Endothelial cell (in vitro differentiated cells): ENCODE results near the gene GRAMD1A. TPM values are rescaled to one million over a fixed set of nuclear protein-coding genes. Genes with fewer than 3 reads are reported as not detected.

ENCODE experiments used
- DNase-seq: peaks from one replicate; pipeline ENCODE4 v3.0.0; 2021; ENCODE audit warnings: low spot score
- H3K27ac Mint-ChIP-seq: one replicate; pipeline ENCODE4 v1.8.0; 2021; ENCODE audit warnings: mixed read lengths, inconsistent platforms; ENCODE audit not compliant: unreplicated experiment
- H3K27me3 Mint-ChIP-seq: one replicate; pipeline ENCODE4 v1.8.0; 2021; ENCODE audit warnings: mild to moderate bottlenecking, moderate library complexity, mixed read lengths, inconsistent platforms; ENCODE audit not compliant: unreplicated experiment
- H3K36me3 Mint-ChIP-seq: one replicate; pipeline ENCODE4 v1.8.0; 2021; ENCODE audit warnings: mild to moderate bottlenecking, low read depth, mixed read lengths, inconsistent platforms; ENCODE audit not compliant: unreplicated experiment
- H3K4me1 Mint-ChIP-seq: one replicate; pipeline ENCODE4 v1.8.0; 2021; ENCODE audit warnings: mild to moderate bottlenecking, mixed read lengths, inconsistent platforms; ENCODE audit not compliant: unreplicated experiment
- H3K4me3 Mint-ChIP-seq: one replicate; pipeline ENCODE4 v1.8.0; 2021; ENCODE audit warnings: mild to moderate bottlenecking, mixed read lengths, inconsistent platforms; ENCODE audit not compliant: unreplicated experiment
- H3K9me3 Mint-ChIP-seq: one replicate; pipeline ENCODE4 v1.8.0; 2021; ENCODE audit warnings: mixed read lengths, inconsistent platforms; ENCODE audit not compliant: unreplicated experiment
- total RNA-seq: library from RNA; stranded (reverse); fragmentation: NEBNext Ultra II Directional; extraction: Animal tissue kit (Norgen Biotek cat#: 25700); gene quantifications from one replicate; pipeline ENCODE4 v1.2.1, GENCODE V29; 2021; ENCODE audit not compliant: unreplicated experiment
- TF ChIP-seq, protein P1 (sequence below): fragments of 200-600 bp; sonication (generic); IDR thresholded peaks from one replicate; pipeline ENCODE4 v1.5.0; 2021; ENCODE audit warnings: antibody characterized with exemption; ENCODE audit not compliant: unreplicated experiment

GRAMD1A gene
- total RNA-seq, 1 donor from 2014 or later, result 156 TPM

DNA sequence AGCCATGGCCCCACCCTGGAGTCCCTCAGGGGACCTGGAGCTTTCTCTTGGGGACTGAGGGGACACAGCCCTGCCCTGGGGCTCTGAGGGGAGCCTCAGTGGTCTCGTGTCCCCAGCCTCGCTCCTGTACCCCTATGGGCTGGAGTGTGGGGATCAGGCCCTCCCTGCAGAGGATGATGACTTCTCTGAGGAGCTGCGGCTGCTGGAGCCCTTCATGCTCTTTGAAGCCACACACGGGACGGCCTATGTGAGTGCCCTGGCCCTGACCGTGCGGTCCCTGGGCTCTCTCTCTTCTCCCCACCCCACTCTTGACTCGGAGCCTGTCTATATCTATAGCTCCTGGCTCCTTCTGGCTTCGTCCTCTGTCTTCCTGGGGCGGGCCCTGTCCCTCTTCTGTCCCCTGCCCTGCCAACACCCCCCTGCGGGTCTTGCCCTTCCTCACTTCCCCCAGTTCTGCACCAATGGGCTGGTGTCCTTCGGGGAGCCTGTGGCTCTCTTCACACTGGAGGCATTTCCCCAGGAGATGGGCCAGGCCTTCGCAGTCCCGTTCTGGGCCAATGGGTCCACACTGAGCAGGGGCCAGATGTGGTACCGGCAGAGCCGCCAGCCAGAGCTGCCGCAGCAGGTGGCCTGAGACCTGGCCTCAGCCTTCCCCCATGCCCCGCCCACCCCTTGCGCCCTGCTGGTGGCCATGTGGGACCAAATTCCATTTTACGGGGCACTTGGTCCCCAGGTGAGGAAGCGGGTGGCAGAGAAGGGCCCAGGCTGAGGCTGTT, 74.5 kb downstream of the GRAMD1A start:
- Mint-ChIP-seq H3K27me3 (peaks cover 4% of the 10 kb centered on the region), H3K27ac (no peak overlapping the region), H3K4me3 (no peak overlapping the region), H3K36me3 (peaks cover 10% of the 10 kb centered on the region), H3K9me3 (no peaks in the 10 kb centered on the region), H3K4me1 (no peaks in the 10 kb centered on the region)
- TF ChIP-seq, protein P1, sequence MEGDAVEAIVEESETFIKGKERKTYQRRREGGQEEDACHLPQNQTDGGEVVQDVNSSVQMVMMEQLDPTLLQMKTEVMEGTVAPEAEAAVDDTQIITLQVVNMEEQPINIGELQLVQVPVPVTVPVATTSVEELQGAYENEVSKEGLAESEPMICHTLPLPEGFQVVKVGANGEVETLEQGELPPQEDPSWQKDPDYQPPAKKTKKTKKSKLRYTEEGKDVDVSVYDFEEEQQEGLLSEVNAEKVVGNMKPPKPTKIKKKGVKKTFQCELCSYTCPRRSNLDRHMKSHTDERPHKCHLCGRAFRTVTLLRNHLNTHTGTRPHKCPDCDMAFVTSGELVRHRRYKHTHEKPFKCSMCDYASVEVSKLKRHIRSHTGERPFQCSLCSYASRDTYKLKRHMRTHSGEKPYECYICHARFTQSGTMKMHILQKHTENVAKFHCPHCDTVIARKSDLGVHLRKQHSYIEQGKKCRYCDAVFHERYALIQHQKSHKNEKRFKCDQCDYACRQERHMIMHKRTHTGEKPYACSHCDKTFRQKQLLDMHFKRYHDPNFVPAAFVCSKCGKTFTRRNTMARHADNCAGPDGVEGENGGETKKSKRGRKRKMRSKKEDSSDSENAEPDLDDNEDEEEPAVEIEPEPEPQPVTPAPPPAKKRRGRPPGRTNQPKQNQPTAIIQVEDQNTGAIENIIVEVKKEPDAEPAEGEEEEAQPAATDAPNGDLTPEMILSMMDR, result no peak
- DNase-seq, result no peak

DNA sequence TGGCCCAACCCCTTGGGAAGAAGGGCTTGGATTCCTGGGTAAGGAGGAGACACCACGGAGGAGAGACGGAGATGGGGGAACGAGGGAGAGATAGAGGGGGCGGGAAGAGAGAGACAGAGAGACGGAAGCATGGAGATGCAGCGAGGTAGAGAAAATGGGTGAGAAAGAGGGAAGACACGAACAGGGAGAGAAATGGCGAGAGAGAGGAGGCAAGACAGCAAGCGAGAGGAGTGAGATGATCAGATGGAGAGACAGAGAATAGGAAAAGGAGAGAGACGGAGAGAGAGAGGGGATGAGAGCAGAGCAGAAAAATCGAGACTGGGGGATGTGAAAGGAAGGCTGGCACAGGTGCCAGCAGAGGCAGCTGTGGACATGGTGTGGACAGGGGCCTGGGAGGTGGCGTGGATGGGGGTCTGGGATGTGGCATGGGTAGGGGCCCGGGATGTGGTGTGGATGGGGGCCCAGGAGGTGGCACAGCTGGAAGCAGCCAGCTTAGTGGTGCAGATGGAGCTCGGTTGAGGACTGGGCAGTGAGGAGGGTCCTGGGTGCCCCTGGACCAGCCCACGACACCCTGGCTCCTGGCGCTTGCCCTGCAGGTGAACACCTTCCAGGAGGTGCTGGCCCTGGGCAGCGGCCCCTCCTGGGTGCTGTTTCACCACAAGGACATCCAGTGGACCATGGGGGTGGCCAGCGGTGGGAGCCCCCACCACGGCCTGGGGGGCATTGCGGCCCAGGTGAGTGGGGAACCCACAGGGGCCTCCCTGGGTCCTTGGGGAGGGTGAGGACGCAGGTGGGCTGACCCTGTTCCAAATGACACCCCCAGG, 75.3 kb downstream of the GRAMD1A start:
- H3K27ac Mint-ChIP-seq, result no peak overlapping the region
- TF ChIP-seq, protein P1, result no peak
- peaks cover 10% of the 10 kb centered on the region for H3K36me3 Mint-ChIP-seq

GRCh38 chr19:35076026-35076370, 75.9 kb downstream of the GRAMD1A start:
- Mint-ChIP-seq H3K4me1 (no peaks in the 10 kb centered on the region), H3K36me3 (peaks cover 10% of the 10 kb centered on the region), H3K27me3 (peaks cover 4% of the 10 kb centered on the region), H3K27ac (no peak overlapping the region), H3K4me3 (no peak overlapping the region), H3K9me3 (no peaks in the 10 kb centered on the region)
- no peak for DNase-seq
- TF ChIP-seq, protein P1, result no peak

More for the DNA sequence above, 75.3 kb downstream of the GRAMD1A start:
- H3K9me3 Mint-ChIP-seq, result no peaks in the 10 kb centered on the region
- no peaks in the 10 kb centered on the region for H3K4me1 Mint-ChIP-seq
- H3K4me3 Mint-ChIP-seq, result no peak overlapping the region
- peaks cover 4% of the 10 kb centered on the region for H3K27me3 Mint-ChIP-seq
- DNase-seq, result no peak

Other genes starting within 250 kb of the GRAMD1A start
- gene ZNF599, start 227.1 kb upstream of the GRAMD1A start, total RNA-seq, result 7.8 TPM
- gene ZNF30, start 73.4 kb upstream of the GRAMD1A start, total RNA-seq, result 6.9 TPM
- gene ZNF792, start 36.1 kb upstream of the GRAMD1A start, total RNA-seq, result 68.6 TPM
- gene SCN1B, start 30.1 kb downstream of the GRAMD1A start, total RNA-seq, result 0.62 TPM
- gene HPN, start 41.4 kb downstream of the GRAMD1A start, total RNA-seq, result 1.3 TPM
- gene FXYD3, start 115.5 kb downstream of the GRAMD1A start, total RNA-seq, result not detected
- 0.10 TPM for gene LGI4, start 134.7 kb downstream of the GRAMD1A start, total RNA-seq
- gene FXYD1, start 138.5 kb downstream of the GRAMD1A start, total RNA-seq, result not detected
- gene FXYD7, start 142.9 kb downstream of the GRAMD1A start, total RNA-seq, result 0.67 TPM
- 78.7 TPM for gene FXYD5, start 154.4 kb downstream of the GRAMD1A start, total RNA-seq
- gene FAM187B, start 228.4 kb downstream of the GRAMD1A start, total RNA-seq, result not detected
- 35.9 TPM for gene LSR, start 248.7 kb downstream of the GRAMD1A start, total RNA-seq